Fibroblast of skin of abdomen (primary cell): ENCODE data around the gene MSI1.

Experiments used
- DNase-seq: peaks from one replicate; pipeline ENCODE4 v3.0.0-alpha.2; 2013

The MSI1 gene

GRCh38 chr12:120317224-120318105 lies 51.5 kb downstream of the MSI1 start:
- peak; percentile 99 for DNase-seq

- no peak for DNase-seq
These were observed 52.2 kb downstream of the MSI1 start for GRCh38 chr12:120316798-120317223.

DNA sequence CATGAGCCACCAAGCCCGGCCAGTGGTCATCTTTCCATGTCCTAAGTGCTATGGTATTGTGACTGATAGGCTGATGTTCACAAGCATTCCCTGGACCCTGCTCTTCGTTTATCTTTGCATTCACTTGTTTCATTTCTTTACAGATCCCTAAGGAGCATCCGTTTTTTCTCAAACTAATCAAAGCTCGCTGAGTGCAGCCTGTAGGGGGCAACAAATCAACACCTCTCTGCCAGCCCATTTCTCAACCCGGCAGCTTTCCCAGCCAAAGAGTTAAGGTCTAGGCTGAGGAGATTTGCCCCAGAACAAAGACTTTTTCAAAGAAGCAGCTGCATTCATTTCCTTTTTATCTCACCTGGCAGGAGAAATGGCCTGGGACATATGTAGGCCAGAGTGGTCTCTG lies 54.7 kb downstream of the MSI1 start:
- DNase-seq = no peak

DNA sequence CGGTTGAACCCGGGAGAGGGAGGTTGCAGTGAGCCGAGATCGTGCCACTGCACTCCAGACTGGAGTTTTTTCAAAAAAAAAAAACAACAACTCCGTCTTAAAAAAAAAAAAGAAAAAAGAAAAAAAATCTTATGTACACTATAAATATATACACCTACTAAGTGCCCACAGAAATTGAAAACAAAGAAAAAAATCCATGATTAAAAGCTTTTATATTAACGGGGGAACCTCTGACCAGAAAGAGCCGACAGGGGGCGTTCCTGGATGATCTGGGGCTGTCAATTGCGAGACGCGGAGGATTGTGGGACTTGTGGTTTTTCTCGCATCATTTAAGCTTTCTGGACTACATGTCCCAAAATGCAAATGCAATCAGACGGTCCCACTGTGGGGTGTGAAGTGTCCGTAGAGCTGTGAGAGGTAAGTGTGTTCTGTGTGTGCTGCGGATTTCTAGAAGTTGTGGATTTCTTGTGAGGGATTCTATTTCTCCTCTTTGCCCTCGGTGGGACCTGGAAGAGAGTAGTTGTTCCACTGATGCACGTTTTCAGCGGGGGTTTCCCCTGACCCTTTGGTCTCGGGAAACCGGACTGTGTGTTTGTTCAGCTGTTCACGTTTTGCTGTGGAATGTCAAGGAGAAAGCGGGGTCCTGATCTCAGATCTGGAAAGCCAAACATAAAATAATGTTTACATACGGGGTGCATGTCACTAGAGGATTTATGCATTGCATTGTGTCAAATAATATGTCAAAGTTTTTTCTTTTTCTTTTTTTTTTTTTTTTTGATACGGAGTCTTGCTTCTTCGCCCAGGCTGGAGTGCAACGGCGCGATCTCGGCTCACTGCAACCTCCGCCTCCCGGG lies 66.8 kb downstream of the MSI1 start, which contains the start of gene SIRT4:
TSS of gene SIRT4 (plus strand) at position 360 of the 854 bp plus-strand sequence. CDS start 1,241 bp downstream, outside the sequence.
- DNase-seq = peak; percentile 93

DNA sequence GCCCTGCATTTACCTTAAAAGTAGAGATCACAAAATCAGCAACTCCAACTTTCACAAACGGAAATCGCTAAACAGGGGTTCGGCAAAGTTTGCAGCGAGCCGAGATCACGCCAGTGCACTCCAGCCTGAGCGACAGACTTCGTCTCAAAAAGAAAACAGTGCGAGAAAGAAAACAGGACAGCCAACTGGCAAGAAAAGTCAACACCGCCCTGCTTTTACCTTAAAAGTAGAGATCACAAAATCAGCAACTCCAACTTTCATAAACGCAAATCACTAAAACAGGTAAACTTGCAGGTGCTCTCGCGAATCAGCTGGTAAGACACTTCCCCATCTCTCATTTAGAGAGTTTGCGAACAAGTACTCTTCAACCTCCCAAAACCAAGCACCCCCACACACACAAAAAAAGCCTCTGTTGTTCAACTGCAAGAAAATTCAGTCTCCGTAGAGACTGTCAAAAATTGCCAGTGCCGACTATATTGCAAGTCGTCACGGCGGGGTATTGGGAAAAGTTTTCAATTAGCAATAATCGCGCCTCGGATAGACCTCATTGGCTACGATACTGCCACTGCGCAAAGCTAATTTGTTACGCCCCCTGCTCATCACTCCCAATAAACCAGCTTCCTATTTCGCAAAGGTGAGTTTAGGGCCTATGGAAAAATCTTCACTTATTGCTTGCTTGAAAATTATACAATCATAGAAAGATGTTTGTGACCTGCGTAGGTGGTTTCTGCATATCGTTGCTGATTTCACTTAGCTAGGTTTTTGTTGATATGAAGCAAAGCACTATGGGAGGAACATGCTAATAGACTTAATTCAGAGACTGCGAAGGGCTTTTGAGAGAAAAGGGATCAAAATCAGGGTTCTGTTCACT lies 76.1 kb downstream of the MSI1 start, which contains the start of gene RNU4-1:
TSS of gene RNU4-1 (minus strand) at position 577 of the 871 bp plus-strand sequence.
- DNase-seq = peak; percentile 98

- DNase-seq = no peak
These were observed 76.6 kb downstream of the MSI1 start for GRCh38 chr12:120292411-120292660.
